HG03439 (cell line): ENCODE measurements around the gene RASSF3.
"Not testable (repeated sequence)": the region's sequence is repeated elsewhere in the genome, so short reads cannot be mapped to it uniquely, and the experiment has no call there.

Experiments
- ATAC-seq: cut with Tn5 transposase; IDR thresholded peaks from one replicate; pipeline ENCODE4 v1.9.1; 2021; ENCODE audit warnings: mild to moderate bottlenecking, moderate library complexity; ENCODE audit not compliant: unreplicated experiment

The RASSF3 gene

GRCh38 chr12:64610079-64610659, at the start of gene RASSF3:
Gene RASSF3, plus strand, starts transcription at chr12:64610495. Its CDS starts 138 bp downstream, at chr12:64610633.
- ATAC-seq = peak; percentile 50

DNA sequence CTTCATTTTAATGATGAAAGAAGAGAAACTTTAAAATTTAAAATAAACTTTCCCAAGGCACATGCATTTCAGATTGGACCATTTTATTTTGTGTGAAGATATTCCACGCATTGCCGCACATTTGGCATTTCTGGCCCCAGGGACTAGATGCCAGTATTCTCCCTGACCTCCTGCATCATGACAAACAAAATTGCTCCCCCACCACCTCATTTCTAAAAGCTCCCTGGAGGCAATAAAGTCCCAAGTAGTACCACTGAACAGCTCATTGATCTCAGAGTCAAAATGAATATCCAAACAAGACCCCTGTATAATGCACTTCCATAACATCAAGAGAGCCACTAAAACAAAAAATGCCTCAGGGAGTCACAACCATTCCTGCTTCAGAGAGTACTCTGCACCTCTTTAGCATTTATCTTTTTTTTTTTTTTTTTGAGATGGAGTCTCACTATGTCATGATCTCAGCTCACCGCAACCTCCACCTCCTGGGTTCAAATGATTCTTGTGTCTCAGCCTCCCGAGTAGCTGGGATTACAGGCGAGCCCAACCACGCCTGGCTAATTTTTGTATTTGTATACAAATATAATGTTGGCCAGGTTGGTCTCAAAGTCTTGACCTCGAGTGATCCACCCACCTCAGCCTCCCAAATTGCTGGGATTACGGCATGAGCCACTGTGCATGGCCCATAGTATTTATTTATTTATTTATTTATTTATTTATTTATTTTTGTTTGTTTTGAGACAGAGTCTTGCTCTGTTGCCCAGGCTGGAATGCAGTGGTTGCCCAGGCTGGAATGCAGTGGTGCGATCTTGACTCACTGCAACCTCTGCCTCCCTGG, 48.8 kb upstream of the RASSF3 start:
- no peak for ATAC-seq

DNA sequence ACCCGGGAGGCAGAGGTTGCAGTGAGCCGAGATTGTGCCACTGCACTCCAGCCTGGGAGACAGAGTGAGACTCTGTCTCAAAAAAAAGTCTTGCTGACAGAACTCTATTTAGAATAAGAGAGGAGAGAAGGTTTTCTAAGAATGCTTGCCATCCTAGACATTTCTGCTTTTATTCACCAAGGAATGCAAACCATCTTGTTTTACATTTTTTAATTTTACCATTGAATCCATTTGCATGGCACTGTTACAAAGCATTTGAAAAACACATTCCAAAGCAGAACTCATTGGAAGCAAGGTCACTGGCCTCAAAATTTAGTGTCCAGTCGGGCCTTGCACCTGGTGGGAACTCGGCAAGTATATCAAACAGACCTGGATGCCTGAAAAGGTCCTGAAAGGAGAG, 44.2 kb upstream of the RASSF3 start:
- ATAC-seq = no peak

DNA sequence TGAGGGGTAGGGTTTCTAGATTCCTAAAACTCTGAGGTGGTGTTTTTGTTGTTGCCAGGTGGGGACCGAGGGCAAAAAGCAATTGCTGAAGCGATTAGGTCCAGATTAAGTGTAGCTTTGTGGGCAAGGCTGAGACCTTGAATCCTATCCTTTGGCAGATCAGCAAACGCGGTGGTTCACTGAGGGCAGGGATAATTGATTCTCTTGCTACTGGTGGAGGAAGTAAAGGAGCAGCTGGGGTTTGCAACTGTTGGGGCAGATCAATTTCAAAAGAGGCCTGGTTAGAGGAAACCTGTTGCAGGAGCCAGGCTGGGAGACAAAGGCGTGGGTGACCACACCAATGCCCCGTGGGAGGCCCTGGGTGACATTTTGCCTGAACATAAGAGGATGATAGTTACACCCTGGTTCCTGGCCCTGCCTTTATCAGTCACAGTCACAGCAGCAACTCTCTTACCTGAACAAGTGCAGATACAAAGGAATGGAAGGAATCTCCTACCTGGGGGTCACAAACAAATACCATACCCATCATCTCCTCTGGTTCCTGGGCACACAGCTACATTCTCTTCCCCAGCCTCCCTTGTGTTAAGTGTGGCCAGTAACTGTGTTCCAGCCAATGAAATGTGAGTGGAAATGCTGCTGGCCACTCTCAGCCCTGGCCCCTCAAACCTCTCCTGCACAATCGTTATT, 43.3 kb upstream of the RASSF3 start:
- no peak for ATAC-seq

DNA sequence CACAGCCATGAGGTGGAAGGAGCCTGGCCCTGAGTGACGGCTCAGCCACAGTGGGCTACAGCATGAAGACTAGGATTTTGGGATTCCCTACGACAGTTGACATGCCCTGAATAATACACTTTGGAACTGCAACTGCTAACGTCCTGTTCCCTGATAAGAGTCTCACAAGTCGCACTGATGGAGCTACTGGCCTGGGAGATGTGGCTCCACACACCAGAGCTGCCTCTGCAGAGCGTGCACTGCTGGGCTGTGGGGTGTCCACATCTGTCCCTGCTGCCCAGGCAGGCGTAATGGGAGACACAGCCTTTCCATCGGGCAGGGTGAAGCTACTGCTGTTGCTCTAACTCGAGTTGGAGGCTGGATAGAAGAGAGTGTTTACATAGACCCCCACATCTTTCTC, 42.7 kb upstream of the RASSF3 start:
- no peak for ATAC-seq

- no peak for ATAC-seq
Measured at GRCh38 chr12:64568298-64568697, 42.0 kb upstream of the RASSF3 start.

DNA sequence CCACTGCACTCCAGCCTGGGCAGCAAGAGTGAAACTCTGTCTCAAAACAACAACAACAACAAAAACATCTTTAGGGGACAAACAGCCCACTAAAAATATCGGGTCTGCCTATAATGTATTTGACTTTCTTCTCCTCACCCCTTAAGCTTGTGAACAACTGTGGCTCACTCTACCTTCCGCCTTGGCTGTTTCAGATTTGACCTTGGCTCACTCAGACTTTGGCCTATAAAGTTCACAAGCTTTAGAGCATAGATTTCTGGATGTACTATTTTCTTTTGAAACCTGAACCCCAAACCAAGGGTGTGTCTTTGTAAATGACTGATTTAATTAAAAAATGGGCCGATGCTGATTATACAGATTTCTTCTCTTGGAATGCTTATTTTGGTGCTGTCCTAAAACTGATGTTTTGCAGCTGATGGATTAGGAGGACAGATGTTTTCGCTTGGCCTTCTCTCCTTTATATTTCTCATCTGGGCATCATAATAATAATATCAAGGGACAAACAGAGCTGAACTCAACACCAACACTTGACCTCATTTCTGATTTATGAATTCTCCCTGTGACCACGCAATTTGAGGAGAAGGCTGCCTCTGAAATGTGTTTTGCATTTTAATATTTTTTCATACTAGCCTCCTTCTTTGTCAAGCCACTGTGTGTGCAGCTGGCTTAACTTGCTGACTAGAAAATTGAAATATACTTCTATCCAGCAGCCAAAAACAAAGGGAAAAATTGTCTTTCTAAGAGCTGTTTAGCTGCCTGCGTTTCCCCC, 40.2 kb upstream of the RASSF3 start:
- ATAC-seq = no peak

GRCh38 chr12:64571411-64571810, 38.9 kb upstream of the RASSF3 start:
- ATAC-seq = no peak

- no peak for ATAC-seq
Measured at GRCh38 chr12:64572241-64572640, 38.1 kb upstream of the RASSF3 start.

- ATAC-seq = no peak
Measured at GRCh38 chr12:64574837-64575236, 35.5 kb upstream of the RASSF3 start.

DNA sequence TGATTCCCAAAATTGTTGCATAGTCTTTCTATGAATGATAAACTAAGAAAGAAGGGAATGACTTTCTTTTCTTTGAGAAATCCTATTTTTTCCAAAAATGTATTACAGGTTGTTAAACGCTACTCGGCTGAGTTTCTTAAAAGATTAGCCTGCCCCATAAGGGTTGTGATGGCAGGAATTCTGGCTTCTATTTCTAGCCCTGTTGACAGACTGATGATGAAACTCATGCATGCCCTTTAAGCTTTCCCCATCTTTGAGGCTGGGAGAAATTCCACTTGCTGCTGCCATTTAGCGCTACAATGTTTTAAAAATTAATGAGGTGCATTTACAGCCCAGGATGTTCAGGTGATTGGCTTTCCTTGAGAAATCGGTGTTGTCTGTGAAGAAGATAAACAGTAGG, 33.2 kb upstream of the RASSF3 start:
- no peak for ATAC-seq

DNA sequence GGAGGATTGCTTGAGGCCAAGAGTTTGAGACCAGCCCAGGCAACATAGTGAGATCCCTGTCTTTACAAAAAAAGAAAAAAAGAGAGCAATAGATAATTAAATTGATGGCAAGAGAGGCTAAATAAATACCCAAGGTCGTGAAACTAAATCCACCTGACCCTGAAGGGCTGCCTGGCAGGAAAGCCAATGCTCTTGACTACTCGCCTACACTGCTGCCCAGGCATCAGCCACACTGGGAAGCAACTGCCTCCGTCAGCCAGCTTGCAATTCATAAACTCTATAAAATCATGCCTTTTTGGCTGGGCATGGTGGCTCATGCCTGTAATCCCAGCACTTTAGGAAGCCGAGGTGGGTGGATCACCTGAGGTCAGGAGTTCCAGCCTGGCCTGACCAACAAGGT, 31.7 kb upstream of the RASSF3 start:
- no peak for ATAC-seq

DNA sequence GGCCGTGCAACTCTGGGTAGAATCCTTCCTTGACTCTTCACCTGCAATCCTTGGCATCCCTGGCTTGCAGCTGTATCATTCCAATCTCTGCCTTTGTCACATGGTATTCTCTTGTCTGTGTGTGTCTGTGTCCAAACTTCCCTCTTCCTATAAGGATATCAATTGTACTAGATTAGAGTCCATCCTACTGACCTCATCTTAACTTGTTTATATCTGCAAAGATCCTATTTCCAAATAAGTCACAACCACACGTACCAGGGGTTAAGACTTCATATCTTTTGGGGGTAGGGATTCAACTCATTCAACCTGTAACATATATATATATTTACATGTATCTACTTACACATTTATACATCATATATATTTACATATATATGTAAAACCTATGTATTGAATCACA, 29.6 kb upstream of the RASSF3 start:
- no peak for ATAC-seq

- no peak for ATAC-seq
Measured at GRCh38 chr12:64582114-64582513, 28.2 kb upstream of the RASSF3 start.

- ATAC-seq = no peak
Measured at GRCh38 chr12:64582862-64583261, 27.4 kb upstream of the RASSF3 start.

DNA sequence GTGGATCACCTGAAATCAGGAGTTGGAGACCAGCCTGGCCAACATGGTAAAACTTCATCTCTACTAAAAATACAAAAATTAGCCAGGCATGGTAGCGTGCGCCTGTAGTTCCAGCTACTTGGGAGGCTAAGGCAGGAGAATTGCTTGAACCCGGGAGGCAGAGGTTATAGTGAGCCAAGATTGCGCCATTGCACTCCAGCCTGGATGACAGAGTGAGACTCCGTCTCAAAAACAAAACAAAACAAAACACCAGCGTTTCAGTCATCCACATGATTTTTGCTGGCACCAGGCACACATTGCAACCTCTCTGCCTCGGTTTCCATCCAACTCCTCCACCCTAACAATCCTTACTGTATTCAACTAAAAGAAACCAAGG, 26.9 kb upstream of the RASSF3 start:
- ATAC-seq = not testable (repeated sequence)

DNA sequence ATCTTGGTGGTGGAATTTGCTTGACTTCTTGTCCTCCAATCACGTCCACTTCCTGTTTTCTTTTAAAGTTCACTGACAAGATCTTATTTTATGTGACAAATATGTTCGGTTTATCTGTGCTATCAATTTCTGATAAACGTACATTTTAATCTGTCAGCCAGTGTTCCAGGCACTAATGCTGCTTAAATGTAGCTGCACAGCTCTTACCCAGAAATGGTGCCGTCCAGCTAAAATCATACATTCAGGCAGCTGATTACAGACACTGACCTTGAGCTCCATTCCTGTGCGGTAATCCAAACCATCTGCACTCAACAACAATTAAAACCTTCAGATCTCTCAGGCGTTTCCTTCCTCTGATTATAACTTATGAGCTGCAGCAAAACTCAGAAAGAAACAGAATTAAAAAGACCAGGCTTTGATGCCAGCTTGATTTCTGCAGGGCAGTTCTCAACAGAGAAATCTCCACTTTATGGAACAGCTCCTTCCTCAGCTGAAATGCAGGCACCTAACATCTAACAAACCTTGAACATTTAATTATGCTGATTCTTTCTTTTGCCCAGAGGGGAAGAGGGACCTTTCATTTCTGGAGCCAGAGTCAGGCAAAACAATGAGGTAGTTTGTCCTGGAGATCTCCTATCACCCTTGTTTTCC, 26.4 kb upstream of the RASSF3 start:
- ATAC-seq = no peak

DNA sequence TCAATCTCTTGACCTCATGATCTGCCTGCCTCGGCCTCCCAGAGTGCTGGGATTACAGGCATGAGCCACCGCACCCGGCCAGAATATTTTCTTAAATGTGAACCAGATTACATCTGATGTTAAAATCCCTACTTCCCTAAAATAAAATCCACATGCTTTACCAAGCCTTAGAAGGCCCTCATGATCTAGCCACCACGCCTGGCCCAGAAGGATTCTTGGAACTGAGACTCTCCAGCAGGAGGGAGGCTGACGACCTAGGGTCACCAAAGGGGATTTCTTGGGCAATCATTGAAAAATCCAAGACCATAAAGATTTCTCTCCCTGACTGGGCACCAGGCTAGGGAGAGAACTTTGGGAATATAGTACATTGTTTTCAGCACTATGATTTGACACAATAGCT, 25.2 kb upstream of the RASSF3 start:
- ATAC-seq = no peak

DNA sequence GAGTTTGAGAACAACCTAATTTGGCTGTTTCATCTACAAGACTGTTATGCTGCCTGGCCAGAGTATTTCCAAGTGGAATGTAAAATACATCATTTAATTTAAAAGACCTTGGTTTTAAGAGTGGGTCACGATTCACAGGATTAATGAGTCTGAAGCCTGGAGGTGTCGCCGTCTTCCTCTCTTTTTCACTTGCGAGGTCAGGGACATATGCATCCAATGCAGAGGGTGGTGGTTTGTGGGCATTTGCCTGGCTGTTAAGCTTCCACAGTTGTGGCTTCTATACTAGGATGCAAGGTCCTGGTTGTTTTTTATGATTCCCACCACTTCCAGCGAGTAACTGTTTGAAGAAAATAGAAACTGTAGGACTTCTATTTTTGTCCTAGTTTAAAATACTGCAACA, 22.8 kb upstream of the RASSF3 start:
- ATAC-seq = no peak

GRCh38 chr12:64590183-64590582, 20.1 kb upstream of the RASSF3 start:
- no peak for ATAC-seq
